PC-3 (cell line): ENCODE measurements around the gene PLCB4.

ENCODE experiments used
- EZH2 ChIP-seq: fragments of 300-600 bp; sonication (generic); IDR thresholded peaks from one replicate; pipeline ENCODE4 v1.6.1; 2017; ENCODE audit warnings: antibody characterized with exemption, mild to moderate bottlenecking, low read length; ENCODE audit not compliant: unreplicated experiment
- EZH2phosphoT487 ChIP-seq: fragments of 300-600 bp; sonication (generic); IDR thresholded peaks from 2 replicates; pipeline ENCODE4 v1.6.1; 2018; ENCODE audit warnings: mild to moderate bottlenecking, antibody characterized with exemption, low read length, borderline replicate concordance
- TF ChIP-seq, protein P1 (sequence below): fragments of 300-600 bp; sonication (generic); conservative IDR thresholded peaks from 2 replicates; pipeline ENCODE4 v1.5.1; 2017; ENCODE audit warnings: antibody characterized with exemption, low read depth, mild to moderate bottlenecking, low read length

DNA sequence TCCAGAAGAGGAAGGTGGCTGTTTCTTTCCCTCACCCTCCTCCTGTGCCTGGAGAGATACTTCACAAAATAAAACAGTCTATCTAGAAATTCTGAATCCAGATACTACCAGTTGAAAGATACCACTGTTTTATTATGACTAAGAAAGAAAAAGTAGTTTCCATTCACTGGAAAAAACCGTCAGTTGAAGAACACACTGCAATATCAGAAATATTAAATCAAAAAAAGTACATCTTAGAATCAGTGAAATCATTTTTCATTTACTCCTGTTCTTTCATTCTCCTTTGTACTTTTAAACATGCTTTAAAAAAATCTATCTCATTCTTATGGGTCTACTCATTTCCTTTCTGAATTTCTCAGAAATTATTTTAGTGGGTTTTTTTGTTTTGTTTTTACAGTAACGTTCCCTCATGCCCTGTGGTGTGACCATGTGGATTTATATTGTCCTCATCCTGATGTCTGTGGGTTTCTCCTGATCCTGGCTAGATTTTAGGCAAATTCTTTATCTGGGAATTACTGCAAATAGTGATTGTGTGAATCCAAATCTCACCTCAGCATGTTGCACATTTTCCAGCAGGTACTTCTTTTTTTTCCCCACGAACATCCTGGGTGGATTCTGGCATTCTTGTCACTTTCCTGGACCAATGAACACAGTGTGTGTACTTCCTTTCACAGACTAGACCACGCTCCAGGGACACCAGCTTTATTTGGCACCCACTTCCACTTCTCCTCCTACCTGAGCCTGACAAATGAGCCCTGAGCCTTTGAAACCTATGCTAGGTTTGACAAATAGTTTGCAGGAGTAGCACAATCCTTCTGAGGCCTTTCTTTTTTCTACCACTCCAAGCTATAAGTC is 331.5 kb downstream of the PLCB4 start:
- TF ChIP-seq, protein P1, sequence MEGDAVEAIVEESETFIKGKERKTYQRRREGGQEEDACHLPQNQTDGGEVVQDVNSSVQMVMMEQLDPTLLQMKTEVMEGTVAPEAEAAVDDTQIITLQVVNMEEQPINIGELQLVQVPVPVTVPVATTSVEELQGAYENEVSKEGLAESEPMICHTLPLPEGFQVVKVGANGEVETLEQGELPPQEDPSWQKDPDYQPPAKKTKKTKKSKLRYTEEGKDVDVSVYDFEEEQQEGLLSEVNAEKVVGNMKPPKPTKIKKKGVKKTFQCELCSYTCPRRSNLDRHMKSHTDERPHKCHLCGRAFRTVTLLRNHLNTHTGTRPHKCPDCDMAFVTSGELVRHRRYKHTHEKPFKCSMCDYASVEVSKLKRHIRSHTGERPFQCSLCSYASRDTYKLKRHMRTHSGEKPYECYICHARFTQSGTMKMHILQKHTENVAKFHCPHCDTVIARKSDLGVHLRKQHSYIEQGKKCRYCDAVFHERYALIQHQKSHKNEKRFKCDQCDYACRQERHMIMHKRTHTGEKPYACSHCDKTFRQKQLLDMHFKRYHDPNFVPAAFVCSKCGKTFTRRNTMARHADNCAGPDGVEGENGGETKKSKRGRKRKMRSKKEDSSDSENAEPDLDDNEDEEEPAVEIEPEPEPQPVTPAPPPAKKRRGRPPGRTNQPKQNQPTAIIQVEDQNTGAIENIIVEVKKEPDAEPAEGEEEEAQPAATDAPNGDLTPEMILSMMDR = no peak
- TF ChIP-seq EZH2phosphoT487 (no peak), EZH2 (no peak)
